ENCODE results near the gene FAM237A.

GRCh38 chr2:206683546-206683945 is 41.3 kb downstream of the FAM237A start:
- no peak for TF ChIP-seq EP300 (IDR thresholded peaks at IDR 0.05; ENCODE audit: borderline replicate concordance)
- no peak for TF ChIP-seq FOXM1 (IDR thresholded peaks at IDR 0.05; ENCODE audit: borderline replicate concordance, low read depth)
- TF ChIP-seq USF1 (IDR thresholded peaks at IDR 0.05): no peak
- no peak for TF ChIP-seq MAX (IDR thresholded peaks at IDR 0.05)
- TF ChIP-seq REST (IDR thresholded peaks at IDR 0.05; ENCODE audit: low read depth): no peak
- TF ChIP-seq ZBTB7A (IDR thresholded peaks at IDR 0.05; ENCODE audit: low read depth): no peak

Data from Ishikawa (cell line).